OCI-LY3 (cell line): Measurements from ENCODE around the gene PBX3.

ENCODE experiments used
- H2AFZ ChIP-seq: fragments of 200-600, 300-600 bp; shearing (Covaris generic); 2 replicates; pipeline ENCODE4 v1.6.0; 2014; ENCODE audit warnings: antibody characterized with exemption, low read depth, low read length
- H3K27ac ChIP-seq: fragments of 200-600, 300-600 bp; sonication (generic); 2 replicates; pipeline ENCODE4 v1.5.1; 2014; ENCODE audit warnings: mild to moderate bottlenecking, low read length, moderate library complexity, mixed read lengths
- H3K27me3 ChIP-seq: fragments of 200-600, 300-600 bp; sonication (generic); 2 replicates; pipeline ENCODE4 v1.6.1; 2014; ENCODE audit warnings: low read depth, low read length, mixed read lengths
- H3K36me3 ChIP-seq: fragments of 200-600, 300-600 bp; sonication (generic); replicated peaks from 2 replicates; pipeline ENCODE3; 2014; ENCODE audit warnings: low read depth, low read length, mixed read lengths
- H3K4me1 ChIP-seq: fragments of 300-600, 200-600 bp; sonication (generic); 2 replicates; pipeline ENCODE4 v1.6.1; 2014; ENCODE audit warnings: low read length, mixed read lengths
- H3K4me2 ChIP-seq: fragments of 200-600, 300-600 bp; sonication (generic); 2 replicates; pipeline ENCODE4 v1.6.1; 2014; ENCODE audit warnings: low read length, mixed read lengths
- H3K4me3 ChIP-seq: fragments of 300-600, 200-600 bp; sonication (generic); 2 replicates; pipeline ENCODE4 v1.5.1; 2014; ENCODE audit warnings: antibody characterized with exemption, mild to moderate bottlenecking, low read length, moderate library complexity
- H3K79me2 ChIP-seq: fragments of 300-600, 200-600 bp; shearing (Covaris generic); 2 replicates; pipeline ENCODE4 v1.6.1; 2014; ENCODE audit warnings: mild to moderate bottlenecking, low read length, mixed read lengths
- H3K9ac ChIP-seq: fragments of 300-600, 200-600 bp; shearing (Covaris generic); 2 replicates; pipeline ENCODE4 v1.6.0; 2014; ENCODE audit warnings: mild to moderate bottlenecking, low read length, moderate library complexity
- H3K9me3 ChIP-seq: fragments of 200-600, 300-600 bp; shearing (Covaris generic); 2 replicates; pipeline ENCODE4 v1.6.1; 2014; ENCODE audit warnings: low read length, mixed read lengths; ENCODE audit not compliant: insufficient read depth
- H4K20me1 ChIP-seq: fragments of 200-600, 300-600 bp; sonication (generic); 2 replicates; pipeline ENCODE4 v1.6.1; 2016; ENCODE audit warnings: low read length, mixed read lengths; ENCODE audit not compliant: insufficient read depth
- EZH2phosphoT487 ChIP-seq: fragments of 200-600 bp; shearing (Covaris generic); IDR thresholded peaks from 2 replicates; pipeline ENCODE4 v1.6.1; 2018; ENCODE audit warnings: antibody characterized with exemption, mixed run types, low read depth
- TF ChIP-seq, protein P1 (sequence below): fragments of 200-600, 300-600 bp; sonication (generic); IDR thresholded peaks from 2 replicates; pipeline ENCODE4 v1.5.1; 2014; ENCODE audit warnings: antibody characterized with exemption, low read length, low read depth

Gene PBX3

DNA sequence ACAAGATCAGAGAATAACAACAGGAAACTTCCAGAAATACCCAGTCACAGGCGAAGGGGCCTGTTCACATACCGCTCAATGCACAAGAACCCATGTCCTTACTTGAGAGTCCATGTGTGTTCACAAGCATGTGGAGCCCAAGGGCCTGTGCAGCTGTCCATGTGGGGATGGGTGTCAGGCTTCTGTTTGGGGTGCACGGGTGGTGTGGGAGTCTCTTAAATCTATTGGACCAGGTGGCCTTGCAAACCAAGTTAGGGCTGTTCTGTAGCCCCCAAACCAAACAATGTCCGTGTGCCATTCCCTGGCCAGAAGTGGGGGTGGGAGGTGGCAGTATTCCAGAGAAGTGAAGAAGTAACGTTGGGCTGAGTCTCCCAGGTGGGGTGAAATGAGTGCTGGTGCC is 222.3 kb downstream of the PBX3 start:
- Histone ChIP-seq H3K9ac (no peak overlapping the region), H3K4me3 (no peak overlapping the region), H3K4me1 (no peaks in the 10 kb centered on the region), H3K27ac (no peak overlapping the region), H2AFZ (no peak overlapping the region), H3K4me2 (no peak overlapping the region), H3K79me2 (no peaks in the 10 kb centered on the region), H4K20me1 (no peaks in the 10 kb centered on the region), H3K27me3 (no peaks in the 10 kb centered on the region), H3K36me3 (no peaks in the 10 kb centered on the region), H3K9me3 (no peaks in the 10 kb centered on the region)
- no peak for TF ChIP-seq EZH2phosphoT487
- TF ChIP-seq, protein P1, sequence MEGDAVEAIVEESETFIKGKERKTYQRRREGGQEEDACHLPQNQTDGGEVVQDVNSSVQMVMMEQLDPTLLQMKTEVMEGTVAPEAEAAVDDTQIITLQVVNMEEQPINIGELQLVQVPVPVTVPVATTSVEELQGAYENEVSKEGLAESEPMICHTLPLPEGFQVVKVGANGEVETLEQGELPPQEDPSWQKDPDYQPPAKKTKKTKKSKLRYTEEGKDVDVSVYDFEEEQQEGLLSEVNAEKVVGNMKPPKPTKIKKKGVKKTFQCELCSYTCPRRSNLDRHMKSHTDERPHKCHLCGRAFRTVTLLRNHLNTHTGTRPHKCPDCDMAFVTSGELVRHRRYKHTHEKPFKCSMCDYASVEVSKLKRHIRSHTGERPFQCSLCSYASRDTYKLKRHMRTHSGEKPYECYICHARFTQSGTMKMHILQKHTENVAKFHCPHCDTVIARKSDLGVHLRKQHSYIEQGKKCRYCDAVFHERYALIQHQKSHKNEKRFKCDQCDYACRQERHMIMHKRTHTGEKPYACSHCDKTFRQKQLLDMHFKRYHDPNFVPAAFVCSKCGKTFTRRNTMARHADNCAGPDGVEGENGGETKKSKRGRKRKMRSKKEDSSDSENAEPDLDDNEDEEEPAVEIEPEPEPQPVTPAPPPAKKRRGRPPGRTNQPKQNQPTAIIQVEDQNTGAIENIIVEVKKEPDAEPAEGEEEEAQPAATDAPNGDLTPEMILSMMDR, result no peak

DNA sequence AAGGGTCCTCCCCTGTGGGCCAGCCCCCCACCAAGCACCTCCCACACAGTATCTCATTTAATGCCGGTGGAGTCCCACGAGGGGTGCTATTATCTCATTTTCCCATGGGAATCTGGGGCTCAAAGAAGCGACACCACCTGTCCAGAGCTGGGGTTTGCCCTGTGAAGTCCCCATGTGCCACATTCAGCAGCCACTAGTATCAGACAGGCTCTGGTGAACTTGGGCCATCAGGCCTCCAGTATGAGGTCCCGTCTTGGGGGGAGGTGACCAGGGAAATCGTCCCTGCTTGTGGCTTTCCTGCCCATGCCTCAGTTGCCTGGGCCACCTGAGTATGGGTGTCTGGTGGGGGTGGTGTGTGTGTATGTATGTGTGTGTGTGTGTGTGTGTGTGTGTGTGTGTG is 222.7 kb downstream of the PBX3 start:
- H3K4me2 ChIP-seq, result no peak overlapping the region
- no peaks in the 10 kb centered on the region for H3K9me3 ChIP-seq
- no peaks in the 10 kb centered on the region for H3K36me3 ChIP-seq
- no peaks in the 10 kb centered on the region for H3K27me3 ChIP-seq
- no peaks in the 10 kb centered on the region for H3K79me2 ChIP-seq
- TF ChIP-seq, protein P1, result no peak
- no peak for TF ChIP-seq EZH2phosphoT487
- H3K4me1 ChIP-seq, result no peaks in the 10 kb centered on the region
- no peaks in the 10 kb centered on the region for H4K20me1 ChIP-seq
- H3K27ac ChIP-seq, result no peak overlapping the region
- H2AFZ ChIP-seq, result no peak overlapping the region
- no peak overlapping the region for H3K4me3 ChIP-seq
- H3K9ac ChIP-seq, result no peak overlapping the region

DNA sequence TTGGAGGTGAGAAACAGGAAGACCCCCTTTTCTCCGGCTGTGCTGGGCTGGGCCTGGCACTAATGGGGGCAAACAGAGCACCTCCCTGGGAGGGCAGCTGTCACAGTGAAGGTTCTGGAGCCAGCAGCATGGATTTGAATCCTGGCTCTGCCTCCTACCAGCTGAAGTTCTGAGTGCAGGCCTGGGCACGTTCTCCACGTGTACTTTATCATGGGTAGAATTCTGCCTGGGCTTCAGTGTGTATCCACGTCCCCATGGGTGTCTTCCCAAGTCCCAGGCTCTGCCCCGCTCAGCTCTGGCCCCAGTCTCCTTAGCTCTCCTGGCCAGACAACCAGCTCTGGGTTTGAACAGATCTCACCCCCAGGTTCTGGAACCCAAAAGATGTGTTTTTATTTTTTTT is 223.2 kb downstream of the PBX3 start:
- no peak overlapping the region for H3K27ac ChIP-seq
- no peaks in the 10 kb centered on the region for H3K27me3 ChIP-seq
- no peaks in the 10 kb centered on the region for H4K20me1 ChIP-seq
- no peak overlapping the region for H3K9ac ChIP-seq
- no peaks in the 10 kb centered on the region for H3K36me3 ChIP-seq
- no peaks in the 10 kb centered on the region for H3K4me1 ChIP-seq
- H3K79me2 ChIP-seq, result no peaks in the 10 kb centered on the region
- H2AFZ ChIP-seq, result no peak overlapping the region
- no peaks in the 10 kb centered on the region for H3K9me3 ChIP-seq
- no peak for TF ChIP-seq EZH2phosphoT487
- TF ChIP-seq, protein P1, result no peak
- H3K4me2 ChIP-seq, result no peak overlapping the region
- no peak overlapping the region for H3K4me3 ChIP-seq

DNA sequence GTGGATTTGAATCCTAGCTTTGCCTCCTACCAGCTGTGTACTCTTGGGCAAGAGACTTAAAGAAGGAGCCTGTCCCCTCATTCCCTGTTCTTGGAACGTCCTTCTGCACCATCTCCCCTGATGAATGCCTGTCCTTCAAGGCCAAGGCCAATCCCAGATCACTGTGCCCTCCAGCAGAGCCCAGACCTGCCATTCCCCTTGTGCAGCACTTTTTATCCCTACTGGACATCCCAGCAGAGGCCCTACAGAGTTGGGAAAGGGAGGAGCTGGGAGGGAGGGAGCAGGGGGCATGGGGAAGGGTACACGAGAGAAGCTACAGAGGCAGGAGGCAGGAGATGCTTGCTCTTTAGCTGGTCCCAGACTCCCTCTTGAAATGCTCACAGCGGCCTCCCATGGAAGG is 223.9 kb downstream of the PBX3 start:
- Histone ChIP-seq H3K27ac (no peak overlapping the region), H3K36me3 (no peaks in the 10 kb centered on the region), H4K20me1 (no peaks in the 10 kb centered on the region), H3K4me3 (no peak overlapping the region), H3K27me3 (no peaks in the 10 kb centered on the region), H3K9ac (no peak overlapping the region), H2AFZ (no peak overlapping the region), H3K9me3 (no peaks in the 10 kb centered on the region), H3K4me2 (no peak overlapping the region), H3K4me1 (no peaks in the 10 kb centered on the region), H3K79me2 (no peaks in the 10 kb centered on the region)
- TF ChIP-seq, protein P1, result no peak
- no peak for TF ChIP-seq EZH2phosphoT487
